ENCODE measurements around the gene ABHD14A. TPM values are rescaled to one million over a fixed set of nuclear protein-coding genes. Genes with fewer than 3 reads are reported as not detected.

ABHD14A gene
- total and polyA plus RNA-seq, 9 donors: 5.1 to 36.1 (median 27.4) TPM

DNA sequence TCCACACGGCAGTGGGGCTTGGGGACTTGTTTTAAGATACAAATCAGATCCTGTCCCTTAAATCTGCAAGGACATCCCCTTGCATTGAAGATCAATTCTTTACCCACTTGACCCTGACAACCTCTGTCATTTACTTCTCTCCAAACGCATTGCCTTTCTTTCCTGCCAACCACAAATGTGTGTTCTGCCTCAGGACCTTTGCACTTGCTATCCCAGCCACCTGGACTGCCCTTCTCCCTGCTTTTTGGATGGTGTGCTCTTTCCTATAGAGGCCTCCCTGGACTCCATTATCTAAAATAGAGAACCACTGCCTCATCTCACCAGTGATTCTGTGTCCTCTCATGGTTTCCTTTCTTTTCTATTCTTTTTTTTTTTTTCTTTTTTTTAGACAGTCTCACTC lies 22.3 kb downstream of the ABHD14A start:
- Histone ChIP-seq H3K36me3 (no peaks in the 10 kb centered on the region), H3K27ac (no peak overlapping the region), H3K27me3 (no peaks in the 10 kb centered on the region), H3K4me1 (ENCODE audit: insufficient read depth) (peaks cover 6% of the 10 kb centered on the region), H3K9me3 (no peaks in the 10 kb centered on the region), H3K4me3 (no peak overlapping the region)
- intact Hi-C loops (cut with DNase I): loop anchor here in 2 of 4 donors (2.0 kb wide), 2 partner anchors 60 to 148 kb away; partner anchors contain the start of gene DUSP7 (in 1 of the 2)
- WGBS, 3 donors: 56 to 64% (median 59%) methylated on average over 2 of the region's 2 CpGs
- DNase-seq: no peak
- TF ChIP-seq, protein P1, sequence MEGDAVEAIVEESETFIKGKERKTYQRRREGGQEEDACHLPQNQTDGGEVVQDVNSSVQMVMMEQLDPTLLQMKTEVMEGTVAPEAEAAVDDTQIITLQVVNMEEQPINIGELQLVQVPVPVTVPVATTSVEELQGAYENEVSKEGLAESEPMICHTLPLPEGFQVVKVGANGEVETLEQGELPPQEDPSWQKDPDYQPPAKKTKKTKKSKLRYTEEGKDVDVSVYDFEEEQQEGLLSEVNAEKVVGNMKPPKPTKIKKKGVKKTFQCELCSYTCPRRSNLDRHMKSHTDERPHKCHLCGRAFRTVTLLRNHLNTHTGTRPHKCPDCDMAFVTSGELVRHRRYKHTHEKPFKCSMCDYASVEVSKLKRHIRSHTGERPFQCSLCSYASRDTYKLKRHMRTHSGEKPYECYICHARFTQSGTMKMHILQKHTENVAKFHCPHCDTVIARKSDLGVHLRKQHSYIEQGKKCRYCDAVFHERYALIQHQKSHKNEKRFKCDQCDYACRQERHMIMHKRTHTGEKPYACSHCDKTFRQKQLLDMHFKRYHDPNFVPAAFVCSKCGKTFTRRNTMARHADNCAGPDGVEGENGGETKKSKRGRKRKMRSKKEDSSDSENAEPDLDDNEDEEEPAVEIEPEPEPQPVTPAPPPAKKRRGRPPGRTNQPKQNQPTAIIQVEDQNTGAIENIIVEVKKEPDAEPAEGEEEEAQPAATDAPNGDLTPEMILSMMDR (IDR thresholded peaks at IDR 0.05): no peak
- TF ChIP-seq POLR2A (IDR thresholded peaks at IDR 0.05): no peak

DNA sequence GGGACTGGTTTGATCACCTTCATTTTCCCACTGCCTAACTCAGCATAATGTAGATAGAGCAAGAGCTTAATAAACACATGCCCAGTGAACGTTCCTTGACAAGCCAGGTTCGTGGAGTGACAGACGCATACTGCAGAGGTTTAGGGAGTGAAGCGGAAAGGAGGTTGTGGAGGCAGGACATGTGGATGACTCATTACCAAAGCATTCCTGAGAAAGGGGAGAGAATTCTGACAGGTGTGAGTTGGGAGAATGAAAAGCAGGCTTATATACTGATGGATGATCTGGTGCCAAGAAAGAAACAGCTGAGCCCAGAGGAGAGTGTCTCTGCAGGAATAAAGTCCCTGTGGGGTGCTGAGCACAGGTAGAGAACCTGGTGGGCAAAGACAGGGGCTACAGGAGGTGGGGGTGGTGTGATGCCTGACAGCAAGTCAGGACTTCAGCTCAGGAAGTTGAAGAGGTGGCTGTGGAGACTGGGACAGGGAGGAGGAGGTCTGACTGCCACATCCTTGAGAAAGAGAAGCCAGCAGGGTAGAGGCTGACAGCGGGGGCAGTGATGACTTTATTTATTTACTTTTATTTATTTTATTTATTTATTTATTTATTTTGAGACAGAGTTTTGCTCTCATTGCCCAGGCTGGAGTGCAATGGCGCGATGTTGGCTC lies 23.2 kb downstream of the ABHD14A start:
- intact Hi-C loops (cut with DNase I): loop anchor here in 2 of 4 donors (2.0 kb wide), 2 partner anchors 59 to 147 kb away; partner anchors contain the start of gene DUSP7 (in 1 of the 2)
- no peak overlapping the region for H3K4me3 ChIP-seq

GRCh38 chr3:51998774-51999173 lies 23.9 kb downstream of the ABHD14A start:
- Histone ChIP-seq H3K36me3 (no peaks in the 10 kb centered on the region), H3K27me3 (no peaks in the 10 kb centered on the region), H3K4me1 (ENCODE audit: insufficient read depth) (peaks cover 6% of the 10 kb centered on the region), H3K27ac (no peak overlapping the region), H3K4me3 (no peak overlapping the region), H3K9me3 (no peaks in the 10 kb centered on the region)
- TF ChIP-seq EP300 (IDR thresholded peaks at IDR 0.05): no peak
- TF ChIP-seq, protein P1 (IDR thresholded peaks at IDR 0.05): no peak
- no peak for TF ChIP-seq POLR2A (IDR thresholded peaks at IDR 0.05)
- DNase-seq: no peak
- WGBS, 3 donors: 51 to 58% (median 56%) methylated on average over 7 of the region's 7 CpGs
- intact Hi-C loops (cut with DNase I): no loop called here

More for the DNA sequence above, 23.2 kb downstream of the ABHD14A start:
- Histone ChIP-seq H3K36me3 (no peaks in the 10 kb centered on the region), H3K27me3 (no peaks in the 10 kb centered on the region), H3K27ac (no peak overlapping the region), H3K9me3 (no peaks in the 10 kb centered on the region), H3K4me1 (ENCODE audit: insufficient read depth) (peaks cover 6% of the 10 kb centered on the region)
- WGBS, 3 donors: 42 to 44% (median 42%) methylated on average over 7 of the region's 7 CpGs
- TF ChIP-seq, protein P1 (IDR thresholded peaks at IDR 0.05): no peak
- TF ChIP-seq POLR2A (IDR thresholded peaks at IDR 0.05) (no peak), EP300 (IDR thresholded peaks at IDR 0.05) (no peak)
- DNase-seq: no peak

DNA sequence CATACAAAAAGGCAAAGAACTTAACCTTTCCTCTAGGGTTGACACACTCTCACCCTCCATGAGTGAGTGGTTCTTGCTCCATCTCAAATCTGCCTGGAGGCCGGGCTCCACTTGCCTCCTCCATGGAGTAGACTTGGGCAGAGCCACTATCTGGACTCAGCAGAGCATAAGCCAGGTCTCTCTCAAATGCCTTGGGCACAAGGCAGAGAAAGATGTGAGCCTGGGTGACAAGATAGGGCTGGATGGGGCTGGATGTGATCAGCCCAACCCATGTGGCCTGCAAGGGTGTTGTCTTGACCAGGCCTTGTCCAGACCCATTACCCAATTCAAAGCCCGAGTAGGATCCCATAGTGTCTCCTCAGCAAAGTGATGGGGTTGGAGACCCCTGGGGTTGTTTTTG lies 25.0 kb downstream of the ABHD14A start:
- Histone ChIP-seq H3K27ac (no peak overlapping the region), H3K4me3 (no peak overlapping the region), H3K9me3 (no peaks in the 10 kb centered on the region), H3K36me3 (no peaks in the 10 kb centered on the region), H3K4me1 (ENCODE audit: insufficient read depth) (peaks cover 2% of the 10 kb centered on the region), H3K27me3 (no peaks in the 10 kb centered on the region)
- intact Hi-C loops (cut with DNase I): loop anchor here (5.0 kb wide), 5 partner anchors 57 to 337 kb away; partner anchors contain the start of gene DUSP7 (in 1 of the 4)
- TF ChIP-seq EP300 (IDR thresholded peaks at IDR 0.05): no peak
- TF ChIP-seq, protein P1 (IDR thresholded peaks at IDR 0.05): no peak
- no peak for TF ChIP-seq POLR2A (IDR thresholded peaks at IDR 0.05)
- WGBS, 3 donors: 74 to 78% (median 77%) methylated on average over 2 of the region's 2 CpGs
- DNase-seq: no peak

All from ovary (tissue), 9 donors.